Loucy (cell line): Measurements from ENCODE around the gene MED17.

ENCODE experiments used
- EZH2phosphoT487 ChIP-seq: fragments of 200-600 bp; IDR thresholded peaks from 2 replicates; pipeline ENCODE4 v1.6.1; 2018; ENCODE audit warnings: antibody characterized with exemption, mild to moderate bottlenecking, moderate library complexity, borderline replicate concordance
- TF ChIP-seq, protein P1 (sequence below): fragments of 200-600 bp; sonication (generic); conservative IDR thresholded peaks from 2 replicates; pipeline ENCODE4 v1.5.1; 2014; ENCODE audit warnings: mild to moderate bottlenecking, antibody characterized with exemption, low read length

DNA sequence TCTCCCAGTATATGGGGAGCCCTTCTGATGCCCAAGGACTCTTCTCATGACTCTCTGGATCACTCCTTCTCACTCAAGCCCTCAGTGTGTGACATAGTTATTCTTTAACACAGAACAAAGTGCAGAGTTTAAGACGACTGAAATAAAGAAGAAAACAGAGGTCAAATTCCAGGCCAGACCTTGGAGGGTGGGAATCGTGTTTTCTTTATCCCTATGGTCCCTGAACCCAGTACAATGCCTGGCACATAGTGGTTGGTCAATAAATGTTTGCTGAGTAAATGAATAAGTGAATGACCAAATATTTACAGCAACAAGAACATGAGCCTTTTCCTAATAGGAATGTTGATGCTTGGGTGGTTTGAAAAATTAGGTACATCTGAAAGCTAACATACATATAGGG is 37.5 kb downstream of the MED17 start:
- TF ChIP-seq, protein P1, sequence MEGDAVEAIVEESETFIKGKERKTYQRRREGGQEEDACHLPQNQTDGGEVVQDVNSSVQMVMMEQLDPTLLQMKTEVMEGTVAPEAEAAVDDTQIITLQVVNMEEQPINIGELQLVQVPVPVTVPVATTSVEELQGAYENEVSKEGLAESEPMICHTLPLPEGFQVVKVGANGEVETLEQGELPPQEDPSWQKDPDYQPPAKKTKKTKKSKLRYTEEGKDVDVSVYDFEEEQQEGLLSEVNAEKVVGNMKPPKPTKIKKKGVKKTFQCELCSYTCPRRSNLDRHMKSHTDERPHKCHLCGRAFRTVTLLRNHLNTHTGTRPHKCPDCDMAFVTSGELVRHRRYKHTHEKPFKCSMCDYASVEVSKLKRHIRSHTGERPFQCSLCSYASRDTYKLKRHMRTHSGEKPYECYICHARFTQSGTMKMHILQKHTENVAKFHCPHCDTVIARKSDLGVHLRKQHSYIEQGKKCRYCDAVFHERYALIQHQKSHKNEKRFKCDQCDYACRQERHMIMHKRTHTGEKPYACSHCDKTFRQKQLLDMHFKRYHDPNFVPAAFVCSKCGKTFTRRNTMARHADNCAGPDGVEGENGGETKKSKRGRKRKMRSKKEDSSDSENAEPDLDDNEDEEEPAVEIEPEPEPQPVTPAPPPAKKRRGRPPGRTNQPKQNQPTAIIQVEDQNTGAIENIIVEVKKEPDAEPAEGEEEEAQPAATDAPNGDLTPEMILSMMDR: no peak
- TF ChIP-seq EZH2phosphoT487: no peak
